ENCODE data around the gene DNAH3.

- TF ChIP-seq POLR2A (IDR thresholded peaks at IDR 0.05; ENCODE audit: extremely low read depth, insufficient read length) (no peak), CTCF (IDR thresholded peaks at IDR 0.05; ENCODE audit: low read depth, low read length) (no peak)
Observed at GRCh38 chr16:21175397-21175796, 24.8 kb upstream of the DNAH3 start.

All from NB4 (cell line).